H1 (cell line): ENCODE data around the gene PCDHA10. TPM values are rescaled to one million over a fixed set of nuclear protein-coding genes. Genes with fewer than 3 reads are reported as not detected.

Experiments
- CTBP2 ChIP-seq: IDR thresholded peaks from 2 replicates; pipeline ENCODE4 v1.7.0; 2011; ENCODE audit warnings: borderline replicate concordance, mild to moderate bottlenecking, moderate library complexity, mixed read lengths, low read length; ENCODE audit not compliant: insufficient read depth, insufficient read length
- JUND ChIP-seq: IDR thresholded peaks from 2 replicates; pipeline ENCODE4 v1.6.1; 2011; ENCODE audit warnings: mild to moderate bottlenecking, improper control_type of control experiment, low read length
- PHF8 ChIP-seq: fragments of 200-600 bp; sonication (generic); conservative IDR thresholded peaks from 2 replicates; pipeline ENCODE4 v1.7.1; 2012; ENCODE audit warnings: low read depth, mild to moderate bottlenecking, inconsistent platforms, low read length, moderate library complexity
- polyA plus RNA-seq, 7 experiments: library from polyadenylated mRNA; depleted of rRNA in 3 of 7; stranded (reverse) in 5 of 7; unstranded in 2 of 7; fragments of >200 nt in 5 of 7; fragments of 200-250 nt in 2 of 7; gene quantifications; 1 replicate in 5 of 7; 2 replicates in 1 of 7; 4 replicates in 1 of 7; pipeline versions ENCODE4 v1.2.1 to v1.2.3, GENCODE V29; 2011 to 2013; ENCODE audit warnings: missing spikeins in 2 of 7, mixed read lengths in 2 of 7
- total RNA-seq: library from RNA; stranded (reverse); fragmentation: NEBNext Ultra II Directional; extraction: Animal tissue kit (Norgen Biotek cat#: 25700); gene quantifications from 2 replicates; pipeline ENCODE4 v1.2.1, GENCODE V29; 2021
- TF ChIP-seq, protein P1 (sequence below), 3 experiments: IDR thresholded peaks; 1 replicate in 2 of 3; 2 replicates in 1 of 3; pipeline versions ENCODE4 v1.5.1 to v1.6.1; 2011; ENCODE audit warnings: low read length in 3 of 3, mild to moderate bottlenecking in 3 of 3, inconsistent platforms in 2 of 3, low read depth in 1 of 3, moderate library complexity in 1 of 3; ENCODE audit not compliant: insufficient read depth in 1 of 3; ENCODE audit errors: control extremely low read depth in 1 of 3

PCDHA10 gene
- total and polyA plus RNA-seq, 2 of the 8 experiments (the other 6 are each of a cell fraction or from before 2014, with no cell fraction given) = 2.8 to 5.4 TPM

DNA sequence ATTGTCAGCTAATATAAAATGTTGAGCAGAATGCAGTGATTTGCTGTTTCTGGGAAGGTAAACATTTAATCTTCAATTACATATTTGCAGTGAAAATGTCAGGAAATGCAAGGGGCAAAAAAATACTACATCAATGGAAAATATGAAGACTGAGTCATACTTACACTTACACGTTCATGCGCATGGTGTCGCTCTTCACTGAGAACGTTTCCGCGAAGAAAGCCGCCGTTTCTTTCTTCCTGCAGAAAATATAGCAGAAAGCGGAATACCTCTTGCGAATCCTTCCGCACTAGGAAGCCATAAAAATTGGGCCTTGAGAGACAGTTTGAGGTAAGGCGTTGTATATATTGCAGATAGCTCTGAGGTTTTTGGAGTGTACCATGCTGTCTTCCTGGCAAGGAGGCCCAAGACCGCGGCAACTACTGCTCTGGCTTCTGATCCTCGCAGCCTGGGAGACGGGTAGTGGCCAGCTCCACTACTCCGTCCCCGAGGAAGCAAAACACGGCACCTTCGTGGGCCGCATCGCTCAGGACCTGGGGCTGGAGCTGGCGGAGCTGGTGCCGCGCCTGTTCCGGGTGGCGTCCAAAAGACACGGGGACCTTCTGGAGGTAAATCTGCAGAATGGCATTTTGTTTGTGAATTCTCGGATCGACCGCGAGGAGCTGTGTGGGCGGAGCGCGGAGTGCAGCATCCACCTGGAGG, 26.3 kb downstream of the PCDHA10 start, which contains the start of gene PCDHA13 (continued):
- TF ChIP-seq, protein P1, sequence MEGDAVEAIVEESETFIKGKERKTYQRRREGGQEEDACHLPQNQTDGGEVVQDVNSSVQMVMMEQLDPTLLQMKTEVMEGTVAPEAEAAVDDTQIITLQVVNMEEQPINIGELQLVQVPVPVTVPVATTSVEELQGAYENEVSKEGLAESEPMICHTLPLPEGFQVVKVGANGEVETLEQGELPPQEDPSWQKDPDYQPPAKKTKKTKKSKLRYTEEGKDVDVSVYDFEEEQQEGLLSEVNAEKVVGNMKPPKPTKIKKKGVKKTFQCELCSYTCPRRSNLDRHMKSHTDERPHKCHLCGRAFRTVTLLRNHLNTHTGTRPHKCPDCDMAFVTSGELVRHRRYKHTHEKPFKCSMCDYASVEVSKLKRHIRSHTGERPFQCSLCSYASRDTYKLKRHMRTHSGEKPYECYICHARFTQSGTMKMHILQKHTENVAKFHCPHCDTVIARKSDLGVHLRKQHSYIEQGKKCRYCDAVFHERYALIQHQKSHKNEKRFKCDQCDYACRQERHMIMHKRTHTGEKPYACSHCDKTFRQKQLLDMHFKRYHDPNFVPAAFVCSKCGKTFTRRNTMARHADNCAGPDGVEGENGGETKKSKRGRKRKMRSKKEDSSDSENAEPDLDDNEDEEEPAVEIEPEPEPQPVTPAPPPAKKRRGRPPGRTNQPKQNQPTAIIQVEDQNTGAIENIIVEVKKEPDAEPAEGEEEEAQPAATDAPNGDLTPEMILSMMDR (IDR thresholded peaks at IDR 0.05; ENCODE audit: control extremely low read depth in 1 of 3, insufficient read depth in 1 of 3, low read depth in 1 of 3, low read length in 3 of 3) = peak; percentile 19 to 57 (median 52); a peak in 3 of 4 replicates
- peak; percentile 44; the same call in 1 of the 2 replicates for TF ChIP-seq JUND
- no peak for TF ChIP-seq CTBP2
- 0 out of 2 replicates have a peak, but pooled peaks have one; percentile 35 for TF ChIP-seq PHF8
